Measurements from ENCODE around the gene PRLHR.

GRCh38 chr10:118595598-118596425 lies at the start of gene PRLHR:
- TF ChIP-seq, protein P1, sequence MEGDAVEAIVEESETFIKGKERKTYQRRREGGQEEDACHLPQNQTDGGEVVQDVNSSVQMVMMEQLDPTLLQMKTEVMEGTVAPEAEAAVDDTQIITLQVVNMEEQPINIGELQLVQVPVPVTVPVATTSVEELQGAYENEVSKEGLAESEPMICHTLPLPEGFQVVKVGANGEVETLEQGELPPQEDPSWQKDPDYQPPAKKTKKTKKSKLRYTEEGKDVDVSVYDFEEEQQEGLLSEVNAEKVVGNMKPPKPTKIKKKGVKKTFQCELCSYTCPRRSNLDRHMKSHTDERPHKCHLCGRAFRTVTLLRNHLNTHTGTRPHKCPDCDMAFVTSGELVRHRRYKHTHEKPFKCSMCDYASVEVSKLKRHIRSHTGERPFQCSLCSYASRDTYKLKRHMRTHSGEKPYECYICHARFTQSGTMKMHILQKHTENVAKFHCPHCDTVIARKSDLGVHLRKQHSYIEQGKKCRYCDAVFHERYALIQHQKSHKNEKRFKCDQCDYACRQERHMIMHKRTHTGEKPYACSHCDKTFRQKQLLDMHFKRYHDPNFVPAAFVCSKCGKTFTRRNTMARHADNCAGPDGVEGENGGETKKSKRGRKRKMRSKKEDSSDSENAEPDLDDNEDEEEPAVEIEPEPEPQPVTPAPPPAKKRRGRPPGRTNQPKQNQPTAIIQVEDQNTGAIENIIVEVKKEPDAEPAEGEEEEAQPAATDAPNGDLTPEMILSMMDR (IDR thresholded peaks at IDR 0.05): no peak
- TF ChIP-seq POLR2AphosphoS5 (IDR thresholded peaks at IDR 0.05): no peak

All from breast epithelium (tissue), 3 donors.